HepG2 (cell line): ENCODE measurements around the gene DDAH2. TPM values are rescaled to one million over a fixed set of nuclear protein-coding genes. Genes with fewer than 3 reads are reported as not detected.

Experiments used
- AFF4 ChIP-seq: sonication (generic); formaldehyde crosslinking; IDR thresholded peaks from 2 replicates; pipeline ENCODE4 v1.4.0; 2020; ENCODE audit warnings: missing genetic modification reagents
- CBFB ChIP-seq: sonication (generic); formaldehyde crosslinking; IDR thresholded peaks from 2 replicates; pipeline ENCODE4 v1.4.0; 2020; ENCODE audit warnings: missing genetic modification reagents
- GATAD2A ChIP-seq: IDR thresholded peaks from 2 replicates; pipeline ENCODE4 v1.6.1; 2016
- HDAC1 ChIP-seq: sonication (generic); formaldehyde crosslinking; IDR thresholded peaks from 2 replicates; pipeline ENCODE4 v1.5.1; 2020; ENCODE audit warnings: mild to moderate bottlenecking, missing genetic modification reagents
- HNF1B ChIP-seq: sonication (generic); formaldehyde crosslinking; IDR thresholded peaks from 2 replicates; pipeline ENCODE4 v1.5.1; 2020; ENCODE audit warnings: mild to moderate bottlenecking, moderate library complexity, missing genetic modification reagents
- JUND ChIP-seq: sonication (generic); formaldehyde crosslinking; IDR thresholded peaks from 2 replicates; pipeline ENCODE4 v1.8.0; 2022; ENCODE audit warnings: mild to moderate bottlenecking, missing genetic modification reagents
- KLF11 ChIP-seq: IDR thresholded peaks from 2 replicates; pipeline ENCODE4 v1.6.1; 2016; ENCODE audit warnings: missing compliant biosample characterization
- MXD4 ChIP-seq: IDR thresholded peaks from 2 replicates; pipeline ENCODE4 v1.6.1; 2016; ENCODE audit warnings: mild to moderate bottlenecking, missing biosample characterization, missing genetic modification reagents
- NR2F2 ChIP-seq: IDR thresholded peaks from 2 replicates; pipeline ENCODE4 v1.6.1; 2012; ENCODE audit warnings: low read depth, inconsistent platforms, borderline replicate concordance
- PPARG ChIP-seq: conservative IDR thresholded peaks from 2 replicates; pipeline ENCODE4 v1.6.1; 2016; ENCODE audit warnings: missing biosample characterization, missing genetic modification reagents
- RFXANK ChIP-seq: IDR thresholded peaks from 2 replicates; pipeline ENCODE4 v1.6.1; 2016
- SALL2 ChIP-seq: sonication (generic); formaldehyde crosslinking; IDR thresholded peaks from 2 replicates; pipeline ENCODE4 v1.8.1; 2023; ENCODE audit warnings: mild to moderate bottlenecking, missing genetic modification reagents, inconsistent platforms
- SPEN ChIP-seq: sonication (generic); formaldehyde crosslinking; IDR thresholded peaks from 2 replicates; pipeline ENCODE4 v1.5.1; 2020; ENCODE audit warnings: low read depth, mild to moderate bottlenecking, missing genetic modification reagents
- ZBTB20 ChIP-seq: sonication (generic); formaldehyde crosslinking; IDR thresholded peaks from 2 replicates; pipeline ENCODE4 v1.8.1; 2023; ENCODE audit warnings: missing genetic modification reagents, low read depth, mild to moderate bottlenecking, borderline replicate concordance
- ZNF263 ChIP-seq: sonication (generic); formaldehyde crosslinking; IDR thresholded peaks from 2 replicates; pipeline ENCODE4 v1.4.0; 2020; ENCODE audit warnings: missing genetic modification reagents
- ZNF607 ChIP-seq: sonication (generic); formaldehyde crosslinking; IDR thresholded peaks from 2 replicates; pipeline ENCODE4 v1.5.1; 2020; ENCODE audit warnings: missing genetic modification reagents, mild to moderate bottlenecking, borderline replicate concordance
- ZNF746 ChIP-seq: sonication (generic); formaldehyde crosslinking; IDR thresholded peaks from 2 replicates; pipeline ENCODE4 v1.8.0; 2022; ENCODE audit warnings: mild to moderate bottlenecking, missing genetic modification reagents
- ZSCAN29 ChIP-seq: sonication (generic); formaldehyde crosslinking; conservative IDR thresholded peaks from 2 replicates; pipeline ENCODE4 v1.4.0; 2020; ENCODE audit warnings: mild to moderate bottlenecking, missing genetic modification reagents
- polyA plus RNA-seq, 8 experiments: library from polyadenylated mRNA; depleted of rRNA in 3 of 8; stranded (reverse) in 7 of 8; unstranded in 1 of 8; fragments of >200 nt; fragmentation: Illumina TruSeq in 4 of 8; extraction: Trizol in 4 of 8; gene quantifications; 2 replicates each; pipeline versions ENCODE4 v1.2.1 to v1.2.3, GENCODE V29; 2011 to 2016; ENCODE audit warnings: low read depth in 4 of 8, missing spikeins in 1 of 8, mixed read lengths in 1 of 8; ENCODE audit not compliant: insufficient read depth in 1 of 8
- total RNA-seq, 5 experiments: library from RNA; depleted of rRNA; stranded (reverse); fragments of >200 nt; fragmentation: Illumina TruSeq; extraction: Trizol; gene quantifications; 2 replicates each; pipeline ENCODE4 v1.2.3, GENCODE V29; 2016; ENCODE audit warnings: low read depth in 1 of 5
- TF ChIP-seq, protein P1 (sequence below): sonication (generic); formaldehyde crosslinking; IDR thresholded peaks from 2 replicates; pipeline ENCODE4 v1.5.1; 2020; ENCODE audit warnings: missing genetic modification reagents, mild to moderate bottlenecking, borderline replicate concordance
- TF ChIP-seq, protein P2 (sequence below): sonication (generic); formaldehyde crosslinking; IDR thresholded peaks from 2 replicates; pipeline ENCODE4 v1.4.0; 2020; ENCODE audit warnings: missing genetic modification reagents
- TF ChIP-seq, protein P3 (sequence below): IDR thresholded peaks from 2 replicates; pipeline ENCODE4 v1.6.1; 2016; ENCODE audit warnings: missing biosample characterization, missing genetic modification reagents, low read depth

The DDAH2 gene
- total and polyA plus RNA-seq, 2 of the 13 experiments (the other 11 are each of a cell fraction or from before 2014, with no cell fraction given): 16.4 to 21.1 TPM

DNA sequence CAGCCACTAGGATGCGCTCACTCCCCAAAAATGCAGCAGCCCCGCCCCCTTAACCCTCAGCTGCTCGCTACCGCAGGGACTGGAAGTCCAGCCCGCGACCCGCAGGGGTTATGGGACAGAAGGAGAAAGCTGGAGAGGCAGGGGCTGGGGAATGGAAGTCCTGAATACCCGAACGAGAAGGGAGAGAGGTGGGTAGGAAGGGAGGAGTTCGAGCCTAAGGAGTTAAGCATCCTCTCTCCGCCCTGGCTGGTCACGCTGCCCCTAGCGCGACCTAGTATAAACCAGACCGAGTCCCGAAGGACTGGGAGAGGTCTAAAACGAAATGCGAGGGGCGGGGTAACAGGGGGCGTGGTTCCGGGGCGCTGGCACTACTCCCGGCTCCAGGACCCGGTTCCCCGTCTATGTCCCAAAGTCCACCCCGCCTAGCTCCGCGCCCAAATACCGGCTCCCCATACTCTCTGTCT, 448 bp upstream of the DDAH2 start (continued):
- TF ChIP-seq, protein P1, sequence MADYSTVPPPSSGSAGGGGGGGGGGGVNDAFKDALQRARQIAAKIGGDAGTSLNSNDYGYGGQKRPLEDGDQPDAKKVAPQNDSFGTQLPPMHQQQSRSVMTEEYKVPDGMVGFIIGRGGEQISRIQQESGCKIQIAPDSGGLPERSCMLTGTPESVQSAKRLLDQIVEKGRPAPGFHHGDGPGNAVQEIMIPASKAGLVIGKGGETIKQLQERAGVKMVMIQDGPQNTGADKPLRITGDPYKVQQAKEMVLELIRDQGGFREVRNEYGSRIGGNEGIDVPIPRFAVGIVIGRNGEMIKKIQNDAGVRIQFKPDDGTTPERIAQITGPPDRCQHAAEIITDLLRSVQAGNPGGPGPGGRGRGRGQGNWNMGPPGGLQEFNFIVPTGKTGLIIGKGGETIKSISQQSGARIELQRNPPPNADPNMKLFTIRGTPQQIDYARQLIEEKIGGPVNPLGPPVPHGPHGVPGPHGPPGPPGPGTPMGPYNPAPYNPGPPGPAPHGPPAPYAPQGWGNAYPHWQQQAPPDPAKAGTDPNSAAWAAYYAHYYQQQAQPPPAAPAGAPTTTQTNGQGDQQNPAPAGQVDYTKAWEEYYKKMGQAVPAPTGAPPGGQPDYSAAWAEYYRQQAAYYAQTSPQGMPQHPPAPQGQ (CRISPR knock-in tag): no peak
- TF ChIP-seq, protein P2, sequence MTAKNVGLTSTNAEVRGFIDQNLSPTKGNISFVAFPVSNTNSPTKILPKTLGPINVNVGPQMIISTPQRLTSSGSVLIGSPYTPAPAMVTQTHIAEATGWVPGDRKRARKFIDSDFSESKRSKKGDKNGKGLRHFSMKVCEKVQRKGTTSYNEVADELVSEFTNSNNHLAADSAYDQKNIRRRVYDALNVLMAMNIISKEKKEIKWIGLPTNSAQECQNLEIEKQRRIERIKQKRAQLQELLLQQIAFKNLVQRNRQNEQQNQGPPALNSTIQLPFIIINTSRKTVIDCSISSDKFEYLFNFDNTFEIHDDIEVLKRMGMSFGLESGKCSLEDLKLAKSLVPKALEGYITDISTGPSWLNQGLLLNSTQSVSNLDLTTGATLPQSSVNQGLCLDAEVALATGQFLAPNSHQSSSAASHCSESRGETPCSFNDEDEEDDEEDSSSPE (CRISPR knock-in tag): peak; percentile 54; the same call in 1 of the 2 replicates
- TF ChIP-seq NR2F2 (no peak), GATAD2A (CRISPR knock-in tag) (peak; percentile 71), HDAC1 (CRISPR knock-in tag) (peak; percentile 78), KLF11 (CRISPR knock-in tag) (peak; percentile 69; the same call in 1 of the 2 replicates), ZSCAN29 (CRISPR knock-in tag) (peak; percentile 89), HNF1B (CRISPR knock-in tag) (peak; percentile 48; the same call in 1 of the 2 replicates), ZBTB20 (peak; percentile 9; the same call in 1 of the 2 replicates), RFXANK (peak; percentile 34; the same call in 1 of the 2 replicates), CBFB (CRISPR knock-in tag) (0 out of 2 replicates have a peak, but pooled peaks have one; percentile 42), ZNF746 (CRISPR knock-in tag) (peak; percentile 83), AFF4 (no peak), PPARG (CRISPR knock-in tag) (peak; percentile 57; the same call in 1 of the 2 replicates), SPEN (CRISPR knock-in tag) (peak; percentile 56; the same call in 1 of the 2 replicates), SALL2 (CRISPR knock-in tag) (0 out of 2 replicates have a peak, but pooled peaks have one; percentile 49), ZNF607 (CRISPR knock-in tag) (no peak), ZNF263 (CRISPR knock-in tag) (peak; percentile 42; the same call in 1 of the 2 replicates), JUND (CRISPR knock-in tag) (0 out of 2 replicates have a peak, but pooled peaks have one; percentile 18), MXD4 (CRISPR knock-in tag) (peak; percentile 73; the same call in 1 of the 2 replicates)
- TF ChIP-seq, protein P3, sequence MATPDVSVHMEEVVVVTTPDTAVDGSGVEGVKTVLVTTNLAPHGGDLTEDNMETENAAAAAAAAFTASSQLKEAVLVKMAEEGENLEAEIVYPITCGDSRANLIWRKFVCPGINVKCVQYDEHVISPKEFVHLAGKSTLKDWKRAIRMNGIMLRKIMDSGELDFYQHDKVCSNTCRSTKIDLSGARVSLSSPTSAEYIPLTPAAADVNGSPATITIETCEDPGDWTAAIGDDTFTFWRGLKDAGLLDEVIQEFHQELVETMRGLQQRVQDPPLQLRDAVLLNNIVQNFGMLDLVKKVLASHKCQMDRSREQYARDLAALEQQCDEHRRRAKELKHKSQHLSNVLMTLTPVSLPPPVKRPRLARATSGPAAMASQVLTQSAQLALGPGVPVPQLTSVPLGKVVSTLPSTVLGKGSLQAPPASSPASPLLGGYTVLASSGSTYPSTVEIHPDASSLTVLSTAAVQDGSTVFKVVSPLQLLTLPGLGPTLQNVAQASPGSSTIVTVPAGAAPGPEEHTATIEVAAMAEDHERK (CRISPR knock-in tag): no peak
